ENCODE data around the gene PHYKPL.

The PHYKPL gene

GRCh38 chr5:178232124-178232919, at the start of gene PHYKPL:
Gene PHYKPL, minus strand, starts transcription at chr5:178232802. Its CDS starts 252 bp downstream, at chr5:178232550.
- peak; percentile 72 for DNase-seq

- no peak for DNase-seq
Observed at GRCh38 chr5:178282391-178282790, 49.8 kb upstream of the PHYKPL start.

GRCh38 chr5:178281331-178281730, 48.7 kb upstream of the PHYKPL start:
- DNase-seq: no peak

- no peak for DNase-seq
Observed at GRCh38 chr5:178280631-178281030, 48.0 kb upstream of the PHYKPL start.

DNA sequence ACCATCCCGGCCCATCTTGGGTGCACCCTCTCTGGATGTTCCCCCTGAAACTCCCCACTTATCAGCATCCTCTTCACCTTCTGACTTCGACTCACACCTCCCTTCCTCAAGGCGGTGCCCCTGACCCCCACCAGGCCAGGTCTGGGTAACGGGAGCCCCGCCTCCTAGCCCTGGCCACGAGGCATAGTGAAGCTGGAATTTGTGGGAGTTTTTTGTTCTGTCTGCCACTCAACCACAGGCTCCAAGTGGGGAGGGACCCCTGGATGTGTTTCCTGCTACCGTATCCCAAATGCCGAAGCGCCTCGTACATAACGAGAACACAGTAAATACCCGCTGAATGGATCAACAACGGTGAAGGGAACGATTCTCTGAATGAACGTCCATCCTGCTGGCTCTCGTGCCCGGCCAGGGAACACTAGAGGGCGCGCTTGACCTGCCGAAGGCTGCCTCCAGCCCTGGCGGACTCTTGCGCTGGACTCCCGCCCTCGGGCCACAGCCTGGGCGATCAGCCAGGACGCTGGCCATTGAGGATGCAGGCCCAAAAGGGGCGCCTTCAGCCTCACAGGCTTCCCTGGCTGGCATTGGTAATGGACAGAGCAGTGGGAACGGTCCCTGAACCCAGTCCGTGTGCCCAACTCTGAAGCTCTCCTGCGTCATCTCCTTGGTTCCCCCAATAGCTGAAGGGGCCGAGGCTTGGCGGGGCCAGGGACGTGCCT, 47.3 kb upstream of the PHYKPL start:
- DNase-seq: peak; percentile 60

GRCh38 chr5:178279026-178279722, 46.6 kb upstream of the PHYKPL start:
- DNase-seq: no peak

GRCh38 chr5:178278358-178279023, 45.9 kb upstream of the PHYKPL start:
- DNase-seq: no peak

- no peak for DNase-seq
Observed at GRCh38 chr5:178277866-178278265, 45.3 kb upstream of the PHYKPL start.

GRCh38 chr5:178277346-178277745, 44.7 kb upstream of the PHYKPL start:
- no peak for DNase-seq

DNA sequence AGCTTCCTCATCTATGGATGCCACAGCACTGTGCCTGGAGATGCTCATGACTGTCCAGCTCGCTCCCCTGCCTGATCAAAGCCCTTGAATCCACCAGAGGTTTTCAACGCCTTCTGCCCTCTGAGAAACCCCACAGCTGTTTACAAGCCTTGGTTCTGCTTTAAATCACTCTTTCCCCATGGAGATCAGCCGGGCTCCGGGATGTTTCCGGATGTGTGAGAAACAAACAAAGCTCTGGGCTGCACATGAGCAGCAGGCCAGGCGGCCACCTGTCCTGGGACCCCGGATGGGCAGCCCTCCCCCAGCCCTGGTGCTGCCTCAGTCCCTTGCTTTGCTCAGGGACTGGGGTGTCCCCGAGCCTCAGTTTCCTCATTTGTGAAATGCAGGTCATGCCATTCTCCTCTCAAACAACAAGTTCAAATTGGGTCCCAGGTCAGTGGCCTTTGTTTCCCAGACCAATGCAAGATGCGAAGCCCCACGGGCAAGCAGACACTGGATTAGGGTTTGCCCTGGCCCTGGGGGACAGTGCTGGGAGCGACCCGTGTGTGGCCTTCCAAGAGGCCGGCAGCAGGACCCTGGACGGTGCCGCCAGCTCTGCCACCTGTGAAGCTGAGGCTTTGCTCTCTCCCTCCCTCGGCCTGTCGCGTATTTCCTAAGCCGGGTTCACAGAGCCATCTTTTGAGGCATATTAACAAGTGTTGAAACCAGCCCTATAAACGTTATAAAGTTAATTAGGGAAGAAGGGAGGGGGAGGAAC, 42.4 kb upstream of the PHYKPL start:
- no peak for DNase-seq

DNA sequence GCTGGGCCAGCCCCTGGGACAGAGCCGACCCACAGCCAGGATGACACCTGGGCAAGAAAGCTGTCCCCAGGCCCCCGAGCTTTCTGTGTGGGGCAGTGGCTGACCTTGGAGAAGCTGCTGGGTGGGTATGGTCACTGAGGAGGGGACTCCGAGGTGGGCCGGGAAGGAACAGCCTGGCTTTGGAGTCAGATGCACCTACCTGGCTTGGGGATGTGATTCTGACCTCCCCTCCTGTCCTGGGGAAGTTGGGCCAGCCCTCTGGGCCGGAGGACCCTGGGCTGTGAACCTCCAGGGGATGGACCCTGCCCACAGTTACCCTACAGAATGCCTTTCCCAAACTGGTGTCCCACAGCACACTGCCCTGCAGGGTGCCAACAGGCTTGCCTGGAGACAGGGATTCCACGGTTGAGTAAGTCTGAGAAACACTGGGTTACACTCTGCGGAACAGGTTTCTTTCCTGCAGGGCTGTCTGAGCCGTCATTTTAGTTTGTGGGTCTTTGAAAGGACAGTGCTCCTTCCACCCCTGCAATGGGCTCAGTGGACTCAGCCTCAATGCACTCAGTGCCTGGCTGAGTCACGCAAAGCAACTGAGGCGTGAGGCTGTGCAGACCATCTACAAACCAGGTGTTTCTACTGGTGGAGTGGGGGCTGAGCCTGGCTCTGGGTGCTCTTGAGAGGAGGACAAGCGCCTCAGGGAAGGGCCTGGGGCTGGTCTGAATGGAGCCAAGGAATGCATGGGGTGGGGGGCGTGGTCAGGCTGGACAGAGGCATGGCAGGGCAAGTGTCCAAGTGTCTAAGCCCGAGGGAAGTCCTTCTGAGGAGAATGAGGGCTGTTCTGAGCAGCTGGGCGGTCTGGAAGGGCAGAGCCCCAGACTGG, 41.3 kb upstream of the PHYKPL start:
- no peak for DNase-seq

DNA sequence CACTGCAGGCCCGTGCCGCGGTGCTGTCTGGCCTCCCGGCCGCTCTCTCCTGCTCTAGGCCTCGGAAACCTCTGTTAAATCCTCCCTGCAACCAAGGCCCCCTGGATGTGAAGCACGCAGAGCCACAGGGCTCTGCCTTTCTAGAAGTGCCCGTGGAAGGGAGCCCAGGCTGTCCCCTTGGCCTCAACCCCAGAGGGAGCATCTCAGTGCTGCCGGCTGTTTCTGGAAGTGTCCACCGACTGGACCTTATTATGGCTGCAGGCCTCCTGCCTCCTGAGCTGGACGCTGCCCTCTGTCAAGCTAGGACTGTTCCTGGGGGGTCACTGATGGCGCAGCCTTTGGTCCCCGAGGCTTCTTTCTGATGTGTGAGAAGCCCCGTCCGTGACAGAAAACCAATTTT, 40.4 kb upstream of the PHYKPL start:
- no peak for DNase-seq

DNA sequence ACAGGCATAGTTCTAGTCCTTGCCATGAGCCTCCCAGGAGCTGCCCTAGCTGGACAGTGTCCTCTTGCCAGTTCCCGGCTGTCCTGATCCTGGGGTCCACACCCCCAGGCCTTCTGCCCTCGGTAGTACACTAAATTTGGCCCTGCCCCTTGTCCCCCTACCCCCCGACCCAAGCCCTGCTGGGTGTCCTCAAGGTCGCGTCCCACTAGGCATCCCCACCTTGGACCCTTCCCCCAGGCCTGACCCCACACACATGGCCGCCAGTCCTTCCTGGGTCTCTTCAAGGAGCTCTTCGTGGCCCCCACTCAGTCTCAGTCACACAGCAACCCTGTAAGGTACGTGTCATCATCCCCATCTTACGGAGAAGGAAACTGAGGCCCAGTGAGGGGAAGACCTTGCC, 40.0 kb upstream of the PHYKPL start:
- DNase-seq: no peak

DNA sequence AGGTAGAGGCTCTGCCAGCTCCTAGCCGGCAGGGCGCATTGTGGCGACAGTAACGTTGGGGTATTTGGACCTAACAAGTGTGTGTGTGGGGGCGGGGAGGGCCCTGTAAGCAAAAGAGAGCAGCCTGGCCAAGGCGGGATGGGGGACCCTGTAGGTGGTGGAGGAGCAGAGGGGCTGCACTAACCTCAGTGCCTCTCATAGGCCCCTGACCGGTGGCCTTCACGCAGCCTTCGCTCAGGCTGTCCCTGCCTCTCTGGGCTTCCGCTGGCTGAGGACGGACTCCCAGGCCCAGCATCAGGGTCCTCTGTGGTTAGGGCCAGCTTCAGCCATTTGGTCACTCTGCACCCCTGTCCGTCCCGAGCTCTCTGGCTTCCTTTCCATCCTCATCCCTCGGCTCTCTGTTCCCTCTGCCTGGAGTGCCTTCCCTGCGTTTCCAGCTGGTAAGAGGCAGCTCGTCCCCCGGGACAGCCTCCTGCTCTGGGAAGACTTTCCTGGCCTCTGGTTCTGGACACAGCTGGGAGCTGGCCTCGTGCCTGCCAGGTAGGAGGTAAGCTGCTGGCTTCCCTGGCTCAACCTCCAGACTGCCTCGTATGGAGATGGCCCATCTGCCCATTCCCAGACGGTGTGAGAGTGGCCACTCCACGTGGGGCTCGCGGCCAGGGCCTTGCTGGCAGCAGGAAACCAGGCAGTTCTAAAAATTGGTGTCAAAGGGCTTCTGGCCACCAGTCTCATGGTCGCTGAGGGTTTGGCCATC, 39.3 kb upstream of the PHYKPL start:
- no peak for DNase-seq

GRCh38 chr5:178271231-178271630, 38.6 kb upstream of the PHYKPL start:
- DNase-seq: no peak

DNA sequence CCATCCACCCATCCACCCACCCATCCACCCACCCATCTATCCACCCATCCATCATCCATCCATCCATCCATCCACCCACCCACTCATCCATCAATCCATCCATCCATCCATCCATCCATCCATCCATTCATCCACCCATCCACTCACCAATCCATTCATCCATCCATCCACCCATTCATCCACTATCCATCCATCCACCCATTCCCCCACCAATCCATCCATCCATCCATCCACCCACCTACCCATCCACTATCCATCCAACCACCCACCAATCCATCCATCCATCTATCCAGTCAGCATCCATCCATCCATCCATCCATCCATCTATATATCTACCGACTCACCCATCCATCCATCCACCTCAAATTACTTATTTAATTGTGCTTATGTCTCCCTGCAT, 36.9 kb upstream of the PHYKPL start:
- DNase-seq: no peak

- DNase-seq: no peak
Observed at GRCh38 chr5:178267876-178268275, 35.3 kb upstream of the PHYKPL start.

GRCh38 chr5:178267245-178267644, 34.6 kb upstream of the PHYKPL start:
- no peak for DNase-seq

DNA sequence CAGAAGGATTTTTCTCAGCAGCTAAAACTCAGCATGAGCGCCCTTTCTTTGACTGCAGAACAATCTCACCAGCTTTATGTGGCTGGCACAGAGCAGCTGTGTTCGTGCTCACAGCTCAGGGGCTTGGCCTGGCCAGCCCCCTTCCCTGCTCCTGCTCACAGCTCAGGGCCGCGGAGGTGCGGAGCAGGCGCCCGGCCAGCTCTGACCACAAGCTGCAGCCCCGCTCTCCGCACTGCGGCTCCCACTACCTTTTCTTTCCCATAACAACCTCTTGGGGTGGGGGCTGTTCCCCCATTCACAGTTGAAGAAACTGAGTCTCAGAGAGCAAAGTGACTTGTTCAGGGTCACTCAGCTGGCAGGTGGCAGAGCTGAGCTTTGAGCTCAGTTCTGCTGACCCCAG, 34.0 kb upstream of the PHYKPL start:
- DNase-seq: no peak

GRCh38 chr5:178265746-178266145, 33.1 kb upstream of the PHYKPL start:
- no peak for DNase-seq

DNA sequence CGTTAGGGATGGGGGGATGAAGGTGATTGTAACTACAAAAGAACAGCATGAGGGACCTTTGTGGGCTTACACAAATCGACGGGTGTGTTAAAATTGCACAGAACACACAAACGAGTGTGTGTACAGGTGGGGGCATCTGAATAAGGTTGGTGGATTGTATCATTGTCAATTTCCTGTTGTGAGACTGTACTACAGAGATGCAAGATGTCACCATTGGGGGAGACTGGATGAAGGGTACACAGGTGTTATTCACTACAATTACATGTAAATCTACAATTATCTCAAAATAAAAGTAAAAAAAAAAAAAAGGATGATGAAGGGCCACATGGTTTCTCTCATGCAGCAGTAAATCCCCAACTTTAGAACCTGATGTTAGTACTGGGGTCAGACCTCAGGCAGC, 31.4 kb upstream of the PHYKPL start:
- no peak for DNase-seq
